Neural cell (in vitro differentiated cells): Measurements from ENCODE around the gene LDLRAD2. TPM values are rescaled to one million over a fixed set of nuclear protein-coding genes. Genes with fewer than 3 reads are reported as not detected.

ENCODE experiments used
- H2AFZ ChIP-seq: fragments of 200-600, 300-800 bp; sonication (generic), shearing (Covaris generic); 2 replicates; pipeline ENCODE4 v1.6.0; 2014; ENCODE audit warnings: low read depth, mild to moderate bottlenecking, antibody characterized with exemption, low read length, moderate library complexity
- H3F3A ChIP-seq: fragments of 200-600 bp; shearing (Covaris generic); 2 replicates; pipeline ENCODE4 v1.6.1; 2016; ENCODE audit warnings: mild to moderate bottlenecking, moderate library complexity, mixed read lengths, antibody characterized with exemption, low read length; ENCODE audit not compliant: insufficient read depth, poor library complexity, severe bottlenecking
- H3K27ac ChIP-seq: fragments of 200-600, 300-800 bp; sonication (generic), shearing (Covaris generic); 2 replicates; pipeline ENCODE4 v1.5.1; 2014; ENCODE audit warnings: mild to moderate bottlenecking, low read length, moderate library complexity
- H3K27me3 ChIP-seq: fragments of 300-800, 200-600 bp; sonication (generic), shearing (Covaris generic); 2 replicates; pipeline ENCODE4 v1.6.0; 2014; ENCODE audit warnings: mild to moderate bottlenecking, low read depth, low read length, moderate library complexity; ENCODE audit not compliant: insufficient read depth
- H3K36me3 ChIP-seq: fragments of 300-800, 200-600 bp; sonication (generic), shearing (Covaris generic); 2 replicates; pipeline ENCODE4 v1.5.1; 2014; ENCODE audit warnings: mild to moderate bottlenecking, antibody characterized with exemption, low read length, moderate library complexity; ENCODE audit not compliant: insufficient read depth
- H3K4me2 ChIP-seq: fragments of 300-800, 200-600 bp; sonication (generic), shearing (Covaris generic); 2 replicates; pipeline ENCODE4 v1.6.0; 2014; ENCODE audit warnings: mild to moderate bottlenecking, low read length
- H3K4me3 ChIP-seq: fragments of 300-800, 200-600 bp; sonication (generic), shearing (Covaris generic); 2 replicates; pipeline ENCODE4 v1.5.1; 2014; ENCODE audit warnings: mild to moderate bottlenecking, low read length, moderate library complexity
- H3K79me2 ChIP-seq: fragments of 200-600 bp; shearing (Covaris generic); replicated peaks from 2 replicates; pipeline ENCODE4 v1.6.0; 2014; ENCODE audit warnings: mild to moderate bottlenecking, low read length, moderate library complexity; ENCODE audit not compliant: insufficient read depth
- H3K9ac ChIP-seq: fragments of 300-800, 200-600 bp; sonication (generic), shearing (Covaris generic); 2 replicates; pipeline ENCODE4 v1.6.1; 2016; ENCODE audit warnings: mild to moderate bottlenecking, low read length, mixed read lengths
- H3K9me2 ChIP-seq: fragments of 200-600 bp; shearing (Covaris generic); 2 replicates; pipeline ENCODE4 v1.6.1; 2016; ENCODE audit warnings: mild to moderate bottlenecking, low read length, mixed read lengths; ENCODE audit not compliant: insufficient read depth
- H3K9me3 ChIP-seq: fragments of 200-600, 300-800 bp; sonication (generic), shearing (Covaris generic); 2 replicates; pipeline ENCODE4 v1.6.1; 2016; ENCODE audit warnings: mild to moderate bottlenecking, mixed run types, low read length, moderate library complexity, mixed read lengths
- H4K20me1 ChIP-seq: fragments of 200-600 bp; shearing (Covaris generic); 2 replicates; pipeline ENCODE4 v1.6.1; 2016; ENCODE audit warnings: mild to moderate bottlenecking, mixed run types; ENCODE audit not compliant: insufficient read depth
- EP300 ChIP-seq: fragments of 450-650 bp; conservative IDR thresholded peaks from 2 replicates; pipeline ENCODE4 v1.6.1; 2014; ENCODE audit warnings: antibody characterized with exemption, mild to moderate bottlenecking, moderate library complexity; ENCODE audit not compliant: poor library complexity, severe bottlenecking
- EZH2 ChIP-seq: fragments of 200-600, 300-800 bp; shearing (Covaris generic), sonication (generic); IDR thresholded peaks from 2 replicates; pipeline ENCODE4 v1.6.1; 2014; ENCODE audit warnings: antibody characterized with exemption, low read length, borderline replicate concordance, mild to moderate bottlenecking; ENCODE audit not compliant: insufficient read depth, poor library complexity, severe bottlenecking
- MXI1 ChIP-seq: fragments of 450-650 bp; conservative IDR thresholded peaks from 2 replicates; pipeline ENCODE4 v1.6.1; 2014; ENCODE audit warnings: antibody characterized with exemption, mild to moderate bottlenecking; ENCODE audit not compliant: poor library complexity, severe bottlenecking
- POLR2AphosphoS5 ChIP-seq: IDR thresholded peaks from 2 replicates; pipeline ENCODE4 v1.6.1; 2012
- RAD21 ChIP-seq: fragments of 450-650 bp; conservative IDR thresholded peaks from 2 replicates; pipeline ENCODE4 v1.6.1; 2014; ENCODE audit warnings: antibody characterized with exemption, mild to moderate bottlenecking, moderate library complexity
- REST ChIP-seq: IDR thresholded peaks from 2 replicates; pipeline ENCODE4 v1.6.1; 2012; ENCODE audit warnings: borderline replicate concordance
- SMC3 ChIP-seq: fragments of 450-650 bp; conservative IDR thresholded peaks from 2 replicates; pipeline ENCODE4 v1.6.1; 2014; ENCODE audit warnings: antibody characterized with exemption, mild to moderate bottlenecking, moderate library complexity; ENCODE audit not compliant: poor library complexity
- TAF1 ChIP-seq: IDR thresholded peaks from 2 replicates; pipeline ENCODE4 v1.6.1; 2012; ENCODE audit warnings: low read depth
- polyA plus RNA-seq: library from polyadenylated mRNA; depleted of rRNA; stranded (reverse); fragments of >200 nt; gene quantifications from 2 replicates; pipeline ENCODE4 v1.2.3, GENCODE V29; 2014
- TF ChIP-seq, protein P1 (sequence below): fragments of 450-650 bp; IDR thresholded peaks from 2 replicates; pipeline ENCODE4 v1.5.1; 2014; ENCODE audit warnings: antibody characterized with exemption, mild to moderate bottlenecking, moderate library complexity; ENCODE audit not compliant: poor library complexity, severe bottlenecking

The LDLRAD2 gene
- polyA plus RNA-seq, 1 donor from 2014 or later, result not detected

DNA sequence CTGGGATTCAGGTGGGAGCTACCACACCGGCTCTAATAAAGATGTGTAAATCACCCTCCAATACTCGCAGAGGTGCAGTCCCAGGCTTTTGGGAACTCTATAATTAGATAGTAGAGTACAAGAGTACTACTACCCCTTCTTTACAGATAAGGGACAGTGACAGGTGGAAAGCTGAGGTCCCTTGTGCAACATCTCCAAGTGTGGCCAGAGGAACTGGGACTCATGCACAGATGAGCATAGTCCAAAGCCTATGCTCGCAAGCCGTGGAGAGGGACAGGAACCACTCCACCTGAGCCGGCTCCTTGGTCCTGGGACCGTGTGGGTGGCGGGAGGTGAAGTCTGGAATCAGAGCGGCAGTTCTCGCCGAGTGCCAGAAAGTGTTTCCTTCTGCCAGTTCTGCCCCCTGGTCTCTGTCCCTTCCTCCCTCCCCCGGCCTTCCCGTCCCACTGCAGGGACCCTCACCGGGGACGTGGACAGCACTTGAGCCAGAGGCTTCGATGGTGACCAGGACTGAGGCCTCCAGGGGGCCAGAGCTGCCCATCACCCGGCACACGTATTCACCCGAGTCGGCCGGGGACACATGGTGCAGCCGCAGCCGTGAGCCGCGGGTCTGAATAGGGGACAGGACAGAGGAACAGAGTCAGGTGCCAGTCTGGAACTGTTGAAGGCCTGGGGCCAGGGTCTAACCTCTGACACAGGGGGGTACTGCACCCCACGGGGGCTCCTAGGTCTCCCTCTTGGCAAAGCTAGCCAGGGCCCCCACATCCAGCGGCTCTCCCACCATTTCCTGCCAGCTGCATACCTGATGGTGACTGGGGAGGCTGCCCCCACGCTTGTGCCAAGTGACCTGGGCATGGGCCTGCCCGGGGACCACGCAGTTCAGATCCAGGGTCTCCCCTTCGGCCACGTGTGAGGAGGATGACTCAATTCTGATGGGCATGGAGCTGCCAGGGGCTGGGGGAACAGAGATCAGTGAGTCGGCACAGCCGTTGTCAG, 33.9 kb downstream of the LDLRAD2 start:
- Histone ChIP-seq H3K4me3 (no peak overlapping the region), H3K9me3 (no peaks in the 10 kb centered on the region), H3K9me2 (no peaks in the 10 kb centered on the region), H2AFZ (no peak overlapping the region), H3K27me3 (no peaks in the 10 kb centered on the region), H3K79me2 (no peaks in the 10 kb centered on the region), H3K36me3 (no peaks in the 10 kb centered on the region), H3K27ac (no peak overlapping the region), H4K20me1 (no peaks in the 10 kb centered on the region), H3F3A (no peaks in the 10 kb centered on the region), H3K9ac (no peak overlapping the region), H3K4me2 (no peak overlapping the region)
- TF ChIP-seq SMC3 (no peak), EP300 (no peak), POLR2AphosphoS5 (no peak), RAD21 (no peak), MXI1 (no peak), EZH2 (no peak), TAF1 (no peak)
- TF ChIP-seq, protein P1, sequence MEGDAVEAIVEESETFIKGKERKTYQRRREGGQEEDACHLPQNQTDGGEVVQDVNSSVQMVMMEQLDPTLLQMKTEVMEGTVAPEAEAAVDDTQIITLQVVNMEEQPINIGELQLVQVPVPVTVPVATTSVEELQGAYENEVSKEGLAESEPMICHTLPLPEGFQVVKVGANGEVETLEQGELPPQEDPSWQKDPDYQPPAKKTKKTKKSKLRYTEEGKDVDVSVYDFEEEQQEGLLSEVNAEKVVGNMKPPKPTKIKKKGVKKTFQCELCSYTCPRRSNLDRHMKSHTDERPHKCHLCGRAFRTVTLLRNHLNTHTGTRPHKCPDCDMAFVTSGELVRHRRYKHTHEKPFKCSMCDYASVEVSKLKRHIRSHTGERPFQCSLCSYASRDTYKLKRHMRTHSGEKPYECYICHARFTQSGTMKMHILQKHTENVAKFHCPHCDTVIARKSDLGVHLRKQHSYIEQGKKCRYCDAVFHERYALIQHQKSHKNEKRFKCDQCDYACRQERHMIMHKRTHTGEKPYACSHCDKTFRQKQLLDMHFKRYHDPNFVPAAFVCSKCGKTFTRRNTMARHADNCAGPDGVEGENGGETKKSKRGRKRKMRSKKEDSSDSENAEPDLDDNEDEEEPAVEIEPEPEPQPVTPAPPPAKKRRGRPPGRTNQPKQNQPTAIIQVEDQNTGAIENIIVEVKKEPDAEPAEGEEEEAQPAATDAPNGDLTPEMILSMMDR, result no peak

GRCh38 chr1:21847223-21848205, 35.4 kb downstream of the LDLRAD2 start:
- Histone ChIP-seq H3K36me3 (no peaks in the 10 kb centered on the region), H3K9me2 (no peaks in the 10 kb centered on the region), H3K27ac (no peak overlapping the region), H3K4me3 (no peak overlapping the region), H2AFZ (no peak overlapping the region), H3K27me3 (no peaks in the 10 kb centered on the region), H3F3A (no peaks in the 10 kb centered on the region), H3K79me2 (no peaks in the 10 kb centered on the region), H3K9me3 (no peaks in the 10 kb centered on the region), H4K20me1 (no peaks in the 10 kb centered on the region), H3K4me2 (no peak overlapping the region), H3K9ac (no peak overlapping the region)
- TF ChIP-seq EP300, result no peak
- TF ChIP-seq, protein P1, result no peak
- no peak for TF ChIP-seq EZH2
- no peak for TF ChIP-seq TAF1
- TF ChIP-seq MXI1, result no peak
- no peak for TF ChIP-seq SMC3
- TF ChIP-seq REST, result no peak
- TF ChIP-seq POLR2AphosphoS5, result no peak
- no peak for TF ChIP-seq RAD21
